Measurements from ENCODE around the gene EGF.

The EGF gene

GRCh38 chr4:109967798-109968520 is 55.3 kb downstream of the EGF start:
- Histone ChIP-seq H3K4me3 (ENCODE audit: low read depth in 1 of 2, low read length in 2 of 2) (no peak overlapping the region), H3K9ac (ENCODE audit: low read length) (no peak overlapping the region), H3K9me3 (ENCODE audit: low read length) (no peaks in the 10 kb centered on the region), H3K27me3 (ENCODE audit: control insufficient read depth in 1 of 2, insufficient read depth in 2 of 2, low read length in 2 of 2) (no peaks in the 10 kb centered on the region), H3K4me1 (ENCODE audit: insufficient read depth, low read length) (no peaks in the 10 kb centered on the region), H3K36me3 (ENCODE audit: insufficient read depth, low read length) (no peaks in the 10 kb centered on the region), H3K27ac (ENCODE audit: low read depth, low read length) (no peak overlapping the region)

DNA sequence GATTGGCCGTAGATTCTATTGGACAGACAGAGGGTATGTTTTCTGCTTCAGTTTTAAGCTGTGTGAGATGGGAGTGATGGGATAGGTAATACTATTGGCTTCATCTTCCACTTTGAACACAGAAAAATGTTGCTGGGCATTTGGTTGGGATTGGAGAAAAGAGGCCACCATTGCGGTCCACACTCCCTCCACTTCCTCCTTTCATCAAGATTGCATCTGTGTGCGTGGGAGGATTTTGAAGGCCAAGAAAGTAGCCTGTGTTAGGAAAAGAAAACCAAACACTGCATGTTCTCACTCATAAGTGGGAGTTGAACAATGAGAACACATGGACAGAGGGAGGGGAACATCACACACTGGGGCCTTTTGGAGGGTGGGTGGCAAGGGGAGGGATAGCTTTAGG is 56.4 kb downstream of the EGF start:
- Histone ChIP-seq H3K27me3 (ENCODE audit: control insufficient read depth in 1 of 2, insufficient read depth in 2 of 2, low read length in 2 of 2) (no peaks in the 10 kb centered on the region), H3K9ac (ENCODE audit: low read length) (no peak overlapping the region), H3K4me1 (ENCODE audit: insufficient read depth, low read length) (no peaks in the 10 kb centered on the region), H3K36me3 (ENCODE audit: insufficient read depth, low read length) (no peaks in the 10 kb centered on the region), H3K4me3 (ENCODE audit: low read depth in 1 of 2, low read length in 2 of 2) (no peak overlapping the region), H3K27ac (ENCODE audit: low read depth, low read length) (no peak overlapping the region), H3K9me3 (ENCODE audit: low read length) (no peaks in the 10 kb centered on the region)

- H3K36me3 ChIP-seq (ENCODE audit: insufficient read depth, low read length), result no peaks in the 10 kb centered on the region
- H3K27ac ChIP-seq (ENCODE audit: low read depth, low read length), result no peak overlapping the region
- no peaks in the 10 kb centered on the region for H3K9me3 ChIP-seq (ENCODE audit: low read length)
- no peak overlapping the region for H3K9ac ChIP-seq (ENCODE audit: low read length)
- no peaks in the 10 kb centered on the region for H3K4me1 ChIP-seq (ENCODE audit: insufficient read depth, low read length)
- no peaks in the 10 kb centered on the region for H3K27me3 ChIP-seq (ENCODE audit: control insufficient read depth in 1 of 2, insufficient read depth in 2 of 2, low read length in 2 of 2)
- no peak overlapping the region for H3K4me3 ChIP-seq (ENCODE audit: low read depth in 1 of 2, low read length in 2 of 2)
Observed at GRCh38 chr4:109969919-109970318, 57.2 kb downstream of the EGF start.

- Histone ChIP-seq H3K27me3 (ENCODE audit: control insufficient read depth in 1 of 2, insufficient read depth in 2 of 2, low read length in 2 of 2) (no peaks in the 10 kb centered on the region), H3K36me3 (ENCODE audit: insufficient read depth, low read length) (no peaks in the 10 kb centered on the region), H3K4me1 (ENCODE audit: insufficient read depth, low read length) (no peaks in the 10 kb centered on the region), H3K9me3 (ENCODE audit: low read length) (no peaks in the 10 kb centered on the region), H3K27ac (ENCODE audit: low read depth, low read length) (no peak overlapping the region), H3K4me3 (ENCODE audit: low read depth in 1 of 2, low read length in 2 of 2) (no peak overlapping the region), H3K9ac (ENCODE audit: low read length) (no peak overlapping the region)
Observed at GRCh38 chr4:109972786-109973528, 60.3 kb downstream of the EGF start.

GRCh38 chr4:109973529-109973905 is 60.8 kb downstream of the EGF start:
- Histone ChIP-seq H3K27me3 (ENCODE audit: control insufficient read depth in 1 of 2, insufficient read depth in 2 of 2, low read length in 2 of 2) (no peaks in the 10 kb centered on the region), H3K4me3 (ENCODE audit: low read depth in 1 of 2, low read length in 2 of 2) (no peak overlapping the region), H3K9ac (ENCODE audit: low read length) (no peak overlapping the region), H3K27ac (ENCODE audit: low read depth, low read length) (no peak overlapping the region), H3K4me1 (ENCODE audit: insufficient read depth, low read length) (no peaks in the 10 kb centered on the region), H3K9me3 (ENCODE audit: low read length) (no peaks in the 10 kb centered on the region), H3K36me3 (ENCODE audit: insufficient read depth, low read length) (no peaks in the 10 kb centered on the region)

DNA sequence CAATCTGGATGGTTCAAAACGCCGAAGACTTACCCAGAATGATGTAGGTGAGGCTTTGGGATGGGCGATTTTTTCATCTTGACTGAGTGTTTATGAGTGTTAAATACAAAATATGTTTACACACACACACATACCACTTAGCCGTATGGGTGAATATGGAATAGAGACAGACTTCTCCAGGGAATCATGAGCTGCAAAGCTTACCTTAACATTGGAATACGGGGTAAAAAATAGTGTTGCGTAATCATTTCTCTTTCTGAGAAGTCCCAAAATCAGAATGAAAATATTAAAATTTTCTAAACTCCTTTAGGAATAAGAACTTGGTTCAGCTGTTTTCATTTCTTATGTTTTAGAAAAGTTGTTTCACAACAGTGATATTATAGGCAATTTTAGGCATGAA is 63.5 kb downstream of the EGF start:
- Histone ChIP-seq H3K4me1 (ENCODE audit: insufficient read depth, low read length) (no peaks in the 10 kb centered on the region), H3K9me3 (ENCODE audit: low read length) (no peaks in the 10 kb centered on the region), H3K36me3 (ENCODE audit: insufficient read depth, low read length) (no peaks in the 10 kb centered on the region), H3K27ac (ENCODE audit: low read depth, low read length) (no peak overlapping the region), H3K9ac (ENCODE audit: low read length) (no peak overlapping the region), H3K4me3 (ENCODE audit: low read depth in 1 of 2, low read length in 2 of 2) (no peak overlapping the region), H3K27me3 (ENCODE audit: control insufficient read depth in 1 of 2, insufficient read depth in 2 of 2, low read length in 2 of 2) (no peaks in the 10 kb centered on the region)

GRCh38 chr4:109977854-109978501 is 65.3 kb downstream of the EGF start:
- Histone ChIP-seq H3K9me3 (ENCODE audit: low read length) (no peaks in the 10 kb centered on the region), H3K36me3 (ENCODE audit: insufficient read depth, low read length) (no peaks in the 10 kb centered on the region), H3K27ac (ENCODE audit: low read depth, low read length) (no peak overlapping the region), H3K4me1 (ENCODE audit: insufficient read depth, low read length) (no peaks in the 10 kb centered on the region), H3K4me3 (ENCODE audit: low read depth in 1 of 2, low read length in 2 of 2) (no peak overlapping the region), H3K27me3 (ENCODE audit: control insufficient read depth in 1 of 2, insufficient read depth in 2 of 2, low read length in 2 of 2) (no peaks in the 10 kb centered on the region), H3K9ac (ENCODE audit: low read length) (no peak overlapping the region)

GRCh38 chr4:109978704-109979454 is 66.2 kb downstream of the EGF start:
- no peaks in the 10 kb centered on the region for H3K9me3 ChIP-seq (ENCODE audit: low read length)
- H3K36me3 ChIP-seq (ENCODE audit: insufficient read depth, low read length), result no peaks in the 10 kb centered on the region
- no peak overlapping the region for H3K4me3 ChIP-seq (ENCODE audit: low read depth in 1 of 2, low read length in 2 of 2)
- H3K27ac ChIP-seq (ENCODE audit: low read depth, low read length), result no peak overlapping the region
- no peaks in the 10 kb centered on the region for H3K4me1 ChIP-seq (ENCODE audit: insufficient read depth, low read length)
- no peak overlapping the region for H3K9ac ChIP-seq (ENCODE audit: low read length)
- no peaks in the 10 kb centered on the region for H3K27me3 ChIP-seq (ENCODE audit: control insufficient read depth in 1 of 2, insufficient read depth in 2 of 2, low read length in 2 of 2)

GRCh38 chr4:109979920-109980717 is 67.4 kb downstream of the EGF start:
- Histone ChIP-seq H3K4me3 (ENCODE audit: low read depth in 1 of 2, low read length in 2 of 2) (no peak overlapping the region), H3K27me3 (ENCODE audit: control insufficient read depth in 1 of 2, insufficient read depth in 2 of 2, low read length in 2 of 2) (no peaks in the 10 kb centered on the region), H3K4me1 (ENCODE audit: insufficient read depth, low read length) (no peaks in the 10 kb centered on the region), H3K27ac (ENCODE audit: low read depth, low read length) (no peak overlapping the region), H3K9me3 (ENCODE audit: low read length) (no peaks in the 10 kb centered on the region), H3K9ac (ENCODE audit: low read length) (no peak overlapping the region), H3K36me3 (ENCODE audit: insufficient read depth, low read length) (no peaks in the 10 kb centered on the region)

DNA sequence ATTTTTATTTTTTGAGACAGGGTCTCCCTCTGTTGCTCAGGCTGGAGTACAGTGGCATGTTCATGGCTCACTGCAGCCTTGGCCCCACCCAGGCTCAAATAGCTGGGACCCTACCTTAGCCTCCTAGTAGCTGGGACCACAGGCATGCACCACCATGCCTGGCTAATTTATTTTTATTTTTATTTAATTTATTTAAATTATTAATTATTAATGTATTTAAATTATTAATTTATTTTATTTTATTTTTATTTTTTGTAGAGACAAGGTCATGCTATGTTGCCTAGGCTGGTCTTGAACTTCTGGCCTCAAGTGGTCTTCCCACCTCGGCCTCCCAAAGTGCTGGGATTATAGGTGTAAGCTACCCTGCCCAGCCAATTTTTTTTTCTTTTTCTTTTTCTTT is 69.3 kb downstream of the EGF start:
- Histone ChIP-seq H3K27me3 (ENCODE audit: control insufficient read depth in 1 of 2, insufficient read depth in 2 of 2, low read length in 2 of 2) (no peaks in the 10 kb centered on the region), H3K9me3 (ENCODE audit: low read length) (no peaks in the 10 kb centered on the region), H3K4me1 (ENCODE audit: insufficient read depth, low read length) (no peaks in the 10 kb centered on the region), H3K27ac (ENCODE audit: low read depth, low read length) (no peak overlapping the region), H3K9ac (ENCODE audit: low read length) (no peak overlapping the region), H3K36me3 (ENCODE audit: insufficient read depth, low read length) (no peaks in the 10 kb centered on the region), H3K4me3 (ENCODE audit: low read depth in 1 of 2, low read length in 2 of 2) (no peak overlapping the region)

- H3K36me3 ChIP-seq (ENCODE audit: insufficient read depth, low read length), result no peaks in the 10 kb centered on the region
- H3K27me3 ChIP-seq (ENCODE audit: control insufficient read depth in 1 of 2, insufficient read depth in 2 of 2, low read length in 2 of 2), result no peaks in the 10 kb centered on the region
- no peaks in the 10 kb centered on the region for H3K4me1 ChIP-seq (ENCODE audit: insufficient read depth, low read length)
- H3K9me3 ChIP-seq (ENCODE audit: low read length), result no peaks in the 10 kb centered on the region
- H3K4me3 ChIP-seq (ENCODE audit: low read depth in 1 of 2, low read length in 2 of 2), result no peak overlapping the region
- H3K27ac ChIP-seq (ENCODE audit: low read depth, low read length), result no peak overlapping the region
- no peak overlapping the region for H3K9ac ChIP-seq (ENCODE audit: low read length)
Observed at GRCh38 chr4:109982521-109982920, 69.8 kb downstream of the EGF start.

Data from muscle layer of colon (tissue), 2 donors.